ENCODE measurements around the gene STARD13.

Gene STARD13

DNA sequence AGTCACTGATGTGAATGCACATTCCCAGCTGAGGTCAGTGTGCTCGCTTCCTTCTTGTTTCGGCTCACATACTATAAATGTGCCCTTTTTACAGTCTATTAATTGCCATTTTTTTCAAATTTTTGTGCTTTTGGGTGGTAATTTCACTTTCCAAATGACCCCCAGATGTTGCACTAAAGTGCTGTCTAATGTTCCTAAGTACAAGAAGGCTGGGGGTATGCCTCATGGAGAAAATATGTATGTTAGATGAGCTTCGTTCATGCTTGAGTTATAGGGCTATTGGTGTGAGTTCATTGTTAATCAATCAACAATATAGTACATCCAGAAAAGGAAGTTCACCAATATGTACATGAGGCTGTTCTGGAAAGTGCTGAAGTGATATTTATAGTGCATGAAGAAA lies 184.7 kb downstream of the STARD13 start:
- no peaks in the 10 kb centered on the region for H3K9me3 ChIP-seq (ENCODE audit: control insufficient read depth, low read depth, low read length)
- no peak overlapping the region for H3K27ac ChIP-seq (ENCODE audit: low read length)
- H3K36me3 ChIP-seq (ENCODE audit: control insufficient read depth, low read depth, low read length), result no peaks in the 10 kb centered on the region
- H3K27me3 ChIP-seq (ENCODE audit: control insufficient read depth, insufficient read depth, low read length), result no peaks in the 10 kb centered on the region
- H3K4me1 ChIP-seq (ENCODE audit: control insufficient read depth, low read depth, low read length), result peaks cover 4% of the 10 kb centered on the region
- H3K4me3 ChIP-seq (ENCODE audit: low read length), result no peak overlapping the region
- H3K9ac ChIP-seq (ENCODE audit: low read length), result no peak overlapping the region

DNA sequence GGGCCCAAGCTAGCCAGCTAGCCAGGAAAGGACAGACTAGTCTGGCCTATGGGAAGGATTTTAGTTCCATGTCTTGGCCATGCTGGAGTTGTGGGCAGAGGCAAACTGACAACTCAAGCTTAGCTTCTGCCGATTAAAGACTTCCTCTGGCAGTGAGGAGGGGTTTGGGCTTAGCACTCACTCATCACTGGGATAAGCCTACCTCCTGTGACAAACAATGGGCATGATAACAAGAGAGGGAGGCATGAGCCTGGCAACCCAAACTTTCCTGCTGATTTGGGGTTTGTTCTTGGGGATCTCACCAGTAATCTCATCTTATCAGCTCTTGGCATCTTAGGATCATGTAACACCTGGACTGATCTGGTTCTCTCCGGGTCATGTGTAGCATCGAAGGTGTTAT lies 185.7 kb downstream of the STARD13 start:
- H3K4me3 ChIP-seq (ENCODE audit: low read length), result no peak overlapping the region
- H3K9ac ChIP-seq (ENCODE audit: low read length), result no peak overlapping the region
- H3K36me3 ChIP-seq (ENCODE audit: control insufficient read depth, low read depth, low read length), result no peaks in the 10 kb centered on the region
- H3K27ac ChIP-seq (ENCODE audit: low read length), result no peak overlapping the region
- H3K4me1 ChIP-seq (ENCODE audit: control insufficient read depth, low read depth, low read length), result peaks cover 4% of the 10 kb centered on the region
- no peaks in the 10 kb centered on the region for H3K27me3 ChIP-seq (ENCODE audit: control insufficient read depth, insufficient read depth, low read length)
- no peaks in the 10 kb centered on the region for H3K9me3 ChIP-seq (ENCODE audit: control insufficient read depth, low read depth, low read length)

DNA sequence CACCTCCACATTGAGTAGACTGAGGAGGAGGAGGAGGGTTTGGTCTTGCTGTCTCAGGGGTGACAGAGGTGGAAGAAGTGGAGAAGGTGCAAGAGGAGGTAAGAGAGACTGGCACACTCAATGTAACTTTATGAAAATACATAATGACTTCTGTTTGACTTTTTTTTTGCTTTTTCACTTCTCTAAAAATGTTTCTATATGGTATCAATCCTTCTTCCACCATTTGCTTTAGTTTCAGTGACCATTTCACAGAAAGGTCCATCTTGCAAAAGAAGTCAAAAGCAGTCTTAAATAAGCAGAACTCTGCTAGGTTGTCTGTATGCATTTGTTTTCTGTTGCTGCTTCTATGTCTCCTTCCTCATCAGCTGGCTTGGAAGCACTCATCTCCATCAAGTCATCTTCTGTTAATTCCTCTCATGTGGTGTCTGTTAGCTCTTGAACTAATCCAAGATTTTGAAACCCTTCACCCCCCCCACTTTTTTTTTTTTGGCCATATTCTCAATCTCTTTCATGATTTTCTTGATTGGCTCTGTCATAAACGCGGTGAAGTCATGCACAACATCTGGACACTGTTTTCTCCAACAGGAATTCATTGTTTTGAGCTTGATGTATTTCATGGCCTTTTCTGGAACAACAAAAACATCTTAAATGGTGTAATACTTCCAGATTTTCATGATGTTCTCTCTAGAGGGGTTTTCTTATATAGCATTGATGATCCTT lies 188.5 kb downstream of the STARD13 start:
- H3K27ac ChIP-seq (ENCODE audit: low read length), result no peak overlapping the region
- no peaks in the 10 kb centered on the region for H3K36me3 ChIP-seq (ENCODE audit: control insufficient read depth, low read depth, low read length)
- H3K27me3 ChIP-seq (ENCODE audit: control insufficient read depth, insufficient read depth, low read length), result no peaks in the 10 kb centered on the region
- no peak overlapping the region for H3K4me3 ChIP-seq (ENCODE audit: low read length)
- H3K9ac ChIP-seq (ENCODE audit: low read length), result no peak overlapping the region
- no peaks in the 10 kb centered on the region for H3K9me3 ChIP-seq (ENCODE audit: control insufficient read depth, low read depth, low read length)
- H3K4me1 ChIP-seq (ENCODE audit: control insufficient read depth, low read depth, low read length), result peaks cover 10% of the 10 kb centered on the region

DNA sequence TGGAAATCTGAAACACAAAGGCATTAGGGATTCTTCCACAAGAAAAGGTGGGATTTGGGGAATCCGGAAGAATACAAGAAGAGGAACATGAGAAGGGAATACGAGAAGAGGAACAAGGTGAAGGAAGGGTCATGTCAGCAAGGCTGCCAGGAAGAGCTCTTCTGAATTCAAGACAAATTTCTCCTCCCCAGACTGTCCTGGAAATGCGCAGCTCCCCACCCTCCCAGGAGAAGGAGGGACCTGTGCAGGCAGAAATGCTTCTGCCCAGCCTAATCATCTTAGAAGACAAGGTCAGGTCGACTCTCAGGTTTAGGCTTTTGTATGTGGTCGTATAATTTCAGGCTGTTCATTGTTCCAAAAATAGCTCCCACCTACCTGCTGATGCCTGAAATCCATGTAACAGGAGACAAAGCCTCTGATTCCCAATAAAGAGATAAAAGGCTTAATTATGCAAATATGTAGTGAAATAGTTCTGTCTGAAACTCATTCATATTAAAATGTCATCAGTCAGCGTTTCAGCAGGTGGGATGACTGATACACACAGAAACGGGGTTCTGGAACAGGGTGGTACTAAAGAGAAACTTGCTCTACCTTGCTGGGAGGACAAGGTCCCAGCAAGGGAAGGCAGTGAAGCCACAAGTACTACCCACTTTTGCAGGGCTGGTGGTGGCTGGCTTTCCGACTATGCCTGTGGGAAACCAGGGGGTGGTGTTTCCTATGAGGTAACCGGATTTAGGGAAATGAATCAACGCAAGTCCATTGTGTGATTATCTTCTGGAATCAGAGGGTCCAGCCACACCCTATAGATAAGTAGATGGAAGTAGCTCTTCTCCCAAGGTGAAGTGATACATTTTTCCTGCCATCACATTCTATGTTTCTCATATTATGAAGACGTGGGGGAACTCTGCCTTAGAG lies 193.2 kb downstream of the STARD13 start:
- Histone ChIP-seq H3K36me3 (ENCODE audit: control insufficient read depth, low read depth, low read length) (no peaks in the 10 kb centered on the region), H3K9me3 (ENCODE audit: control insufficient read depth, low read depth, low read length) (no peaks in the 10 kb centered on the region), H3K27me3 (ENCODE audit: control insufficient read depth, insufficient read depth, low read length) (no peaks in the 10 kb centered on the region), H3K27ac (ENCODE audit: low read length) (no peak overlapping the region), H3K4me3 (ENCODE audit: low read length) (no peak overlapping the region), H3K4me1 (ENCODE audit: control insufficient read depth, low read depth, low read length) (peaks cover 7% of the 10 kb centered on the region), H3K9ac (ENCODE audit: low read length) (no peak overlapping the region)

DNA sequence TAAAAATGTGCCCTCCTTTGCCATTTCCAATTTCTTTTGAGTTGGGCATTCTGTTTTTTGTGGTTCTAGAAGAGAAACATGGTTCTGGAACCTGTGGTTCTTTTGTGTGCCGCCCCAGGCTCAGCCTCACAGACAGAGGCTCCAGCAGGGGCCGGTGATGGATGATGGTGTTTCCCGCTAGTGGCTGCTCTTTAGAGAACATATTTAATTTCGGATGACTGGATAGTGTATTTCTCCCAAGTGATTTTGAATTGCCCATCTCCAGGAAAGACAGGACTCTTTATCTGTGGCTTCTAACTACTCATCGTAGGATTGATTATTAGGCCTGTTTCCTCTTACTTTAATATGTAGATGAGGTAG lies 194.2 kb downstream of the STARD13 start:
- Histone ChIP-seq H3K27ac (ENCODE audit: low read length) (no peak overlapping the region), H3K27me3 (ENCODE audit: control insufficient read depth, insufficient read depth, low read length) (no peaks in the 10 kb centered on the region)

DNA sequence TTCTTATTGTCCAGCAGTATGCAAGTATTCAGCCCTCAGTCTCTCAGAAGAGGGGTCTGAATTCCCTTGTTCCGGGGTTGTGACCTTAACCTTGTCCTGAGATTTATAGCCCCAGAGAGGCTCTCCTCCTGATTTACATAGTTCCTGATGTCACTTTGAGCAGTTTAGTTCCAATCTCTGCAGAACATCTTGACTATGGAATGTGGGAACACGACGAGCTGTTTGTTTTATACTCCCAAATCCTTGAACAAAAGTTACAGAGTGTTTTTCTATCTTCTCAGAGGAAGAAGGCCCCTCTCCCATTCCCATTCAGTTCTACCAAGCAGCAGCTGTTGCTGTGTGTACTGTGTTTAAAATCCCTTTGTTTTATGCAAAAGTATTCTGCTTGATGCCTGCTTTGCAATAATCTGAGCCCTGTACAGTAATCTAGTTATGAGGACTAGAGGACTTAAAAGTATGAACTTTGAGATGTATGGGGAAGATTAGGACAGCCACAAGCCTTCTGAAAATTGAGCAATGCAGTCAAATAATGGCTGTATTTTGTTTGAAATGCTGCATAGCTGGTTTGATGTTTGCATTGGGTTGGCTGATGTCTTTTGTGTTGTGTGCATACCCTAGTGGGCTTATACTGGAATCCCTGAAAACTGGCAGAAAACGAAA lies 194.7 kb downstream of the STARD13 start:
- Histone ChIP-seq H3K36me3 (ENCODE audit: control insufficient read depth, low read depth, low read length) (no peaks in the 10 kb centered on the region), H3K9ac (ENCODE audit: low read length) (no peak overlapping the region), H3K4me3 (ENCODE audit: low read length) (no peak overlapping the region), H3K27ac (ENCODE audit: low read length) (no peak overlapping the region), H3K4me1 (ENCODE audit: control insufficient read depth, low read depth, low read length) (peaks cover 7% of the 10 kb centered on the region), H3K27me3 (ENCODE audit: control insufficient read depth, insufficient read depth, low read length) (no peaks in the 10 kb centered on the region), H3K9me3 (ENCODE audit: control insufficient read depth, low read depth, low read length) (no peaks in the 10 kb centered on the region)

More for the DNA sequence above, 194.2 kb downstream of the STARD13 start:
- Histone ChIP-seq H3K9ac (ENCODE audit: low read length) (no peak overlapping the region), H3K9me3 (ENCODE audit: control insufficient read depth, low read depth, low read length) (no peaks in the 10 kb centered on the region), H3K4me1 (ENCODE audit: control insufficient read depth, low read depth, low read length) (peaks cover 7% of the 10 kb centered on the region), H3K36me3 (ENCODE audit: control insufficient read depth, low read depth, low read length) (no peaks in the 10 kb centered on the region), H3K4me3 (ENCODE audit: low read length) (no peak overlapping the region)

DNA sequence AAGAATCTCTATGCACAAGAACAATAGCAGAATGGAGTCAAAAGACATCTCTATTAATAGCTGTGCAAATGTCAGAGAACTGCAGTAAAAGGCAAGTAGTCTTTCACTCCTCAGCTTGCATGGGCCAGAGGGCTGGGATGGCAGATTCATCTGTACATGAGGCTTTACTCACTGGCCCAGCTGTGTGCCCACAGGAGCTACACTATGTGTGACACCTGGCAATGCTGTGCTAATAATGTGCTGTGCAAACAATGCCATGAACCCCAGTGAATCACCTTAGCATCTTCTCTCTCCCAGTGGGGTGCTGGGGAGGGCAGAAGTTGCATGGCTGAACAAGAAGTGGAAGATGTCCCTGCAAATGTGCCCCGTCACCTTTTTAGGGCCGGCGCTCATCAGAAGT lies 196.2 kb downstream of the STARD13 start:
- no peaks in the 10 kb centered on the region for H3K9me3 ChIP-seq (ENCODE audit: control insufficient read depth, low read depth, low read length)
- H3K4me1 ChIP-seq (ENCODE audit: control insufficient read depth, low read depth, low read length), result peaks cover 7% of the 10 kb centered on the region
- no peaks in the 10 kb centered on the region for H3K36me3 ChIP-seq (ENCODE audit: control insufficient read depth, low read depth, low read length)
- no peak overlapping the region for H3K27ac ChIP-seq (ENCODE audit: low read length)
- H3K27me3 ChIP-seq (ENCODE audit: control insufficient read depth, insufficient read depth, low read length), result no peaks in the 10 kb centered on the region
- H3K4me3 ChIP-seq (ENCODE audit: low read length), result no peak overlapping the region
- H3K9ac ChIP-seq (ENCODE audit: low read length), result no peak overlapping the region

DNA sequence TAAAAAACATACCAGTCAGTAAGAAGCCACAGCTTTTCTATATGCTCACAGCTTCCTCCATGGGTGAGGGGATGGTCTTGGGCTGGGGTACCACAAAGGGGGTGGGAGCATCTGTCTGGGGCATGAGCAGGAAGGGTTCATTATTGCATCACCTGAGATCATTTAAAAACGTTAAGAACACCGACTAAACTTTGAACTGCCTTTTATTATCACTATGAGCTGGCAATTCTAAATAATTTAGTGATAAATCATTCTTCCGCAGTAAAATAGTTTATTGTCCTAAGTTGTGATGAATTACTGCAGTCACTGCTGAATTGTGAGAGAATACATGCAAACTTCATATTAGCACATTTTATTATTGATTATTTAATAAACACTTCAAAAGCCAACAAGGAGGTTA lies 197.8 kb downstream of the STARD13 start:
- Histone ChIP-seq H3K4me3 (ENCODE audit: low read length) (no peak overlapping the region), H3K4me1 (ENCODE audit: control insufficient read depth, low read depth, low read length) (peaks cover 7% of the 10 kb centered on the region), H3K27ac (ENCODE audit: low read length) (no peak overlapping the region), H3K9me3 (ENCODE audit: control insufficient read depth, low read depth, low read length) (no peaks in the 10 kb centered on the region), H3K36me3 (ENCODE audit: control insufficient read depth, low read depth, low read length) (no peaks in the 10 kb centered on the region), H3K27me3 (ENCODE audit: control insufficient read depth, insufficient read depth, low read length) (no peaks in the 10 kb centered on the region), H3K9ac (ENCODE audit: low read length) (no peak overlapping the region)

DNA sequence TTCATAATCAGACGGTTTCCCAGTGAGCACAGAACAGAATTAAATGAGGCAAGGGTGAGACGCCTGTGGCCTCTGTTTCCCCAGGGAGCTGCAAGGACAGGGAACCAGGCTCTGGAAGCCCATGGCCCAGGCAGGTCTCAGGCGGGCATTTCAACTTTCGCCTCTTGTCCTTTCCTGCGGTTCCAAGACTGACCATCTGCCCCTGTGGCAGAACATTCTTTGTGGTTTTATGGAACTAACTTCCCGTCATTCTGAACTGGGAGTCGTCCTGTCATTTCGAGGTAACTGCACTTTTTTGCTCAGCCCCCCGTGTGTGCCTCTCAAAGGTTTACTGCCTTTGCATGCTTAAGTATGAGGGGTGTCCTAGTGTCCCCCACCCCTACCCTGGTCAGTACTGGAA lies 198.5 kb downstream of the STARD13 start:
- Histone ChIP-seq H3K27me3 (ENCODE audit: control insufficient read depth, insufficient read depth, low read length) (no peaks in the 10 kb centered on the region), H3K27ac (ENCODE audit: low read length) (no peak overlapping the region), H3K36me3 (ENCODE audit: control insufficient read depth, low read depth, low read length) (no peaks in the 10 kb centered on the region), H3K4me1 (ENCODE audit: control insufficient read depth, low read depth, low read length) (peaks cover under 1% of the 10 kb centered on the region), H3K4me3 (ENCODE audit: low read length) (no peak overlapping the region), H3K9me3 (ENCODE audit: control insufficient read depth, low read depth, low read length) (no peaks in the 10 kb centered on the region), H3K9ac (ENCODE audit: low read length) (no peak overlapping the region)

DNA sequence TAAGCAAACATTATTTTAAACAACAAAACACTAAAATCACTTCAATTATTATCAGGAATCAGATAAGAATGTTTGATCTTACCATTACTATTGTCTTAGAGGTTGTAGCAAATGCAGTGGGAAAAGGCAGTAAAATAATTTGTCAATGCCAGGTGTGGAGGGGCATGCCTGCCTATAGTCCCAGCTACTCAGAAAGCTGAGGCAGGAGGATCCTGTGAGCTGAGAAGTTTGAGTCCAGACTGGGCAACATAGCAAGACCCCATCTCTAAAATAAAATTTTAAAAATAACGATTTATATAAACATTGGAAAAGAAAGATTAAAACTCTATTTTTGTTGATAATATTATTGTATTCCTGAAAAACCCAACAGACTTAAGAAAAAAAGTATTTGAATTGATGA lies 202.5 kb downstream of the STARD13 start:
- H3K27ac ChIP-seq (ENCODE audit: low read length), result no peak overlapping the region
- no peak overlapping the region for H3K4me3 ChIP-seq (ENCODE audit: low read length)
- no peaks in the 10 kb centered on the region for H3K9me3 ChIP-seq (ENCODE audit: control insufficient read depth, low read depth, low read length)
- H3K4me1 ChIP-seq (ENCODE audit: control insufficient read depth, low read depth, low read length), result no peaks in the 10 kb centered on the region
- no peak overlapping the region for H3K9ac ChIP-seq (ENCODE audit: low read length)
- H3K36me3 ChIP-seq (ENCODE audit: control insufficient read depth, low read depth, low read length), result no peaks in the 10 kb centered on the region
- no peaks in the 10 kb centered on the region for H3K27me3 ChIP-seq (ENCODE audit: control insufficient read depth, insufficient read depth, low read length)

DNA sequence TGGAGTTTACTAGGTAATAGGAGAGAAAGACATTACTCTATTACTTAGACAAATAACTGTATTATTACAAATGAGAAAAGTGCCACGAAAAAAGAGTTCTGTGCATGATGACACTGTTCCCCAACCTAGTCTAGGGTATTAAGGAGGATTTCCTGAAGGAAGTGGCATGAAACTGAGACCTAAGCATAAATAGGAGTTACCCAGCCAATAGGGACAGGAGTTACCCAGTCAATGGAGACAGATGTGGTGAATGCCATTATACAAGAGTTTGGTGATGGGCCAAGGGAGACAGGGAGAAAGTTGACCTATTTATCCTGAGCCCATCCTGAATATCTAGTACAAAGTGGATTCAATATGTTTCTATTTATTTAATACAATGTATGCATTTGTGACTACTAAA lies 203.9 kb downstream of the STARD13 start:
- no peaks in the 10 kb centered on the region for H3K4me1 ChIP-seq (ENCODE audit: control insufficient read depth, low read depth, low read length)
- no peak overlapping the region for H3K27ac ChIP-seq (ENCODE audit: low read length)
- H3K9ac ChIP-seq (ENCODE audit: low read length), result no peak overlapping the region
- H3K36me3 ChIP-seq (ENCODE audit: control insufficient read depth, low read depth, low read length), result no peaks in the 10 kb centered on the region
- H3K9me3 ChIP-seq (ENCODE audit: control insufficient read depth, low read depth, low read length), result no peaks in the 10 kb centered on the region
- no peaks in the 10 kb centered on the region for H3K27me3 ChIP-seq (ENCODE audit: control insufficient read depth, insufficient read depth, low read length)
- no peak overlapping the region for H3K4me3 ChIP-seq (ENCODE audit: low read length)

Measured in iPS-18a (cell line).